Endothelial cell of umbilical vein (primary cell): ENCODE measurements around the gene GNAO1. TPM values are rescaled to one million over a fixed set of nuclear protein-coding genes. Genes with fewer than 3 reads are reported as not detected.

Experiments
- BruUV-seq: library from RNA; stranded (reverse); fragments of 400-500 nt; replicated peaks from 2 replicates; lab custom pipeline; 2021; lab: Mats Ljungman, UMichigan
- CTCF ChIA-PET: fragments of 300-600, 350-600 bp; sonication (Branson Sonifier 250); formaldehyde crosslinking; loops from one replicate; lab custom pipeline; 2021; ENCODE audit warnings: antibody characterized with exemption, inconsistent platforms; lab: Charles Lee
- POLR2A ChIA-PET: fragments of 300-600, 350-600 bp; sonication (Branson Sonifier 250); formaldehyde crosslinking; loops from one replicate; lab custom pipeline; 2021; ENCODE audit warnings: antibody characterized with exemption, inconsistent platforms; lab: Charles Lee
- DNase-seq: peaks from one replicate; pipeline ENCODE4 v3.0.0-alpha.2; 2011; ENCODE audit warnings: low read depth, low spot score
- FAIRE-seq: peaks from 2 replicates; lab custom pipeline; 2011; peaks lifted over from hg19 to GRCh38; lab: Jason Lieb, UNC
- H2AFZ ChIP-seq: 2 replicates; pipeline ENCODE4 v1.6.0; 2012; ENCODE audit warnings: low read depth, low read length, control low read depth, inconsistent platforms
- H3K27ac ChIP-seq: 2 replicates; pipeline ENCODE4 v1.5.1; 2011; ENCODE audit warnings: low read depth, mild to moderate bottlenecking, control low read depth, low read length, moderate library complexity; ENCODE audit not compliant: insufficient read depth
- H3K27me3 ChIP-seq, 2 experiments: 2 replicates each; pipeline versions ENCODE4 v1.6.0 to v1.6.1; 2011; ENCODE audit warnings: low read length in 2 of 2, mixed read lengths in 1 of 2; ENCODE audit not compliant: control insufficient read depth in 2 of 2, insufficient read depth in 2 of 2
- H3K36me3 ChIP-seq, 2 experiments: 2 replicates in 1 of 2; 3 replicates in 1 of 2; pipeline ENCODE4 v1.5.1; 2011; ENCODE audit warnings: low read length in 2 of 2, mild to moderate bottlenecking in 1 of 2, moderate library complexity in 1 of 2; ENCODE audit not compliant: control insufficient read depth in 2 of 2, insufficient read depth in 2 of 2; ENCODE audit errors: extremely low read depth in 1 of 2
- H3K4me1 ChIP-seq: 3 replicates; pipeline ENCODE4 v1.5.1; 2011; ENCODE audit warnings: mild to moderate bottlenecking, low read length; ENCODE audit not compliant: control insufficient read depth, insufficient read depth; ENCODE audit errors: extremely low read depth
- H3K4me2 ChIP-seq: 2 replicates; pipeline ENCODE4 v1.6.1; 2011; ENCODE audit warnings: low read length, control low read depth, mixed read lengths; ENCODE audit not compliant: insufficient read depth
- H3K4me3 ChIP-seq, 3 experiments: fragments of 200-600 bp in 1 of 3; sonication (generic), shearing (Covaris generic) in 1 of 3; replicated peaks in 1 of 3; 2 replicates each; pipeline ENCODE4 v1.5.1; 2011 to 2016; ENCODE audit warnings: control low read depth in 3 of 3, low read length in 3 of 3, mild to moderate bottlenecking in 2 of 3, inconsistent platforms in 1 of 3, low read depth in 1 of 3, moderate library complexity in 1 of 3; ENCODE audit not compliant: insufficient read depth in 1 of 3
- H3K79me2 ChIP-seq: 2 replicates; pipeline ENCODE4 v1.6.0; 2012; ENCODE audit warnings: low read length, inconsistent platforms; ENCODE audit not compliant: control insufficient read depth, insufficient read depth
- H3K9ac ChIP-seq: replicated peaks from 2 replicates; pipeline ENCODE3; 2011; ENCODE audit warnings: low read length, control low read depth; ENCODE audit not compliant: insufficient read depth; ENCODE audit errors: extremely low read depth
- H3K9me1 ChIP-seq: replicated peaks from 3 replicates; pipeline ENCODE4 v1.6.0; 2011; ENCODE audit warnings: mild to moderate bottlenecking, low read length; ENCODE audit not compliant: control insufficient read depth, insufficient read depth; ENCODE audit errors: extremely low read depth
- H3K9me3 ChIP-seq: replicated peaks from 2 replicates; pipeline ENCODE4 v1.5.1; 2012; ENCODE audit warnings: low read length, inconsistent platforms; ENCODE audit not compliant: control insufficient read depth, insufficient read depth
- H4K20me1 ChIP-seq: replicated peaks from 2 replicates; pipeline ENCODE3; 2011; ENCODE audit warnings: mild to moderate bottlenecking, low read length; ENCODE audit not compliant: control insufficient read depth, insufficient read depth; ENCODE audit errors: extremely low read depth
- CTCF ChIP-seq, 2 donors: IDR thresholded peaks; 1 replicate in 1 of 2; 2 replicates in 1 of 2; pipeline ENCODE4 v1.5.1; 2011; ENCODE audit warnings: low read length in 2 of 2, mild to moderate bottlenecking in 2 of 2, moderate library complexity in 2 of 2, control low read depth in 1 of 2, inconsistent platforms in 1 of 2, low read depth in 1 of 2; ENCODE audit not compliant: insufficient read depth in 1 of 2; ENCODE audit errors: extremely low read depth in 1 of 2
- EZH2 ChIP-seq: IDR thresholded peaks from 2 replicates; pipeline ENCODE4 v1.6.1; 2012; ENCODE audit warnings: borderline replicate concordance, low read depth, mild to moderate bottlenecking, moderate library complexity, low read length, inconsistent platforms; ENCODE audit not compliant: severe bottlenecking
- FOS ChIP-seq: IDR thresholded peaks from 2 replicates; pipeline ENCODE4 v1.6.1; 2011; ENCODE audit warnings: mild to moderate bottlenecking, low read length, moderate library complexity, borderline replicate concordance; ENCODE audit not compliant: insufficient read depth
- GATA2 ChIP-seq: IDR thresholded peaks from 2 replicates; pipeline ENCODE4 v1.7.0; 2011; ENCODE audit warnings: low read depth, mild to moderate bottlenecking, moderate library complexity, mixed read lengths, low read length; ENCODE audit not compliant: insufficient read length, insufficient read depth
- JUN ChIP-seq: IDR thresholded peaks from 2 replicates; pipeline ENCODE4 v1.6.1; 2011; ENCODE audit warnings: borderline replicate concordance, low read depth; ENCODE audit not compliant: insufficient read length, insufficient read depth
- MAX ChIP-seq: IDR thresholded peaks from 2 replicates; pipeline ENCODE4 v1.6.1; 2011; ENCODE audit not compliant: insufficient read depth, insufficient read length
- MYC ChIP-seq: IDR thresholded peaks from one replicate; pipeline ENCODE4 v1.6.1; 2011; ENCODE audit warnings: mild to moderate bottlenecking, low read depth, low read length
- POLR2A ChIP-seq: IDR thresholded peaks from 2 replicates; pipeline ENCODE4 v1.6.1; 2012; ENCODE audit warnings: low read depth, mild to moderate bottlenecking, control low read depth, low read length
- POLR2AphosphoS5 ChIP-seq: IDR thresholded peaks from 2 replicates; pipeline ENCODE4 v1.6.1; 2012; ENCODE audit warnings: low read depth, mild to moderate bottlenecking, control low read depth, low read length, moderate library complexity; ENCODE audit not compliant: insufficient read depth
- dilution Hi-C: fragments of 300-500 bp; cut with MboI; formaldehyde crosslinking; loops from one replicate; pipeline ENCODE4 v1.15.0; 2019; ENCODE audit warnings: low sequenced_read_pairs; ENCODE audit not compliant: extremely low pct_ligation_motif_present
- intact Hi-C: fragments of 100-400 bp; cut with micrococcal nuclease; formaldehyde crosslinking; loops from one replicate; pipeline ENCODE4 v1.10.0; 2022
- polyA plus RNA-seq, 4 experiments: library from polyadenylated mRNA; depleted of rRNA in 3 of 4; stranded (reverse) in 3 of 4; unstranded in 1 of 4; fragments of >200 nt; gene quantifications; 2 replicates each; pipeline versions ENCODE4 v1.2.1 to v1.2.3, GENCODE V29; 2011 to 2012; ENCODE audit warnings: missing spikeins in 1 of 4
- total RNA-seq: library from RNA; stranded (reverse); gene quantifications from 2 replicates; pipeline ENCODE4 v1.2.3, GENCODE V29; 2021

GNAO1 gene
- total and polyA plus RNA-seq, 2 donors (not counting 3 experiments of a cell fraction or from before 2014, with no cell fraction given): not detected

- no peak for FAIRE-seq
- POLR2A ChIA-PET: no interaction called here
- Histone ChIP-seq H3K79me2 (no peaks in the 10 kb centered on the region), H2AFZ (no peak overlapping the region), H3K36me3 (no peaks in the 10 kb centered on the region), H3K9me1 (no peaks in the 10 kb centered on the region), H3K9ac (no peak overlapping the region), H3K27me3 (peaks cover 0 to under 1% of the 10 kb centered on the region in 2 experiments), H3K9me3 (no peaks in the 10 kb centered on the region), H3K4me3 (no peak overlapping the region), H3K4me1 (no peaks in the 10 kb centered on the region), H4K20me1 (no peaks in the 10 kb centered on the region), H3K27ac (no peak overlapping the region), H3K4me2 (no peak overlapping the region)
- dilution Hi-C loops: no loop called here
- DNase-seq: no peak
- intact Hi-C loops: no loop called here
- no peak for TF ChIP-seq FOS
- no peak for TF ChIP-seq MYC
- TF ChIP-seq GATA2: no peak
- no peak for TF ChIP-seq MAX
- no peak for TF ChIP-seq JUN
- TF ChIP-seq EZH2: no peak
- TF ChIP-seq POLR2A: no peak
- no peak for TF ChIP-seq POLR2AphosphoS5
- no peak for TF ChIP-seq CTCF (IDR thresholded peaks at IDR 0.05; ENCODE audit: extremely low read depth in 1 of 2, insufficient read depth in 1 of 2, low read depth in 1 of 2, low read length in 2 of 2)
- CTCF ChIA-PET: interaction anchor here (1.2 to 2.0 kb wide), 2 partner anchors 8 to 11 kb away, joined by 3 to 5 read pairs; no protein-coding TSS in a partner anchor
- BruUV-seq: no TSS peak
Measured at GRCh38 chr16:56262551-56263245, 71.4 kb downstream of the GNAO1 start.
